ENCODE measurements around the gene NOSIP. TPM values are rescaled to one million over a fixed set of nuclear protein-coding genes. Genes with fewer than 3 reads are reported as not detected.

Gene NOSIP
- total RNA-seq, 1 experiment from 2014 or later = 97.9 TPM

GRCh38 chr19:49515767-49516166, 64.6 kb downstream of the NOSIP start:
- peak overlapping the region; percentile 44 for H3K27ac Mint-ChIP-seq
- peaks cover 28% of the 10 kb centered on the region for H3K4me1 Mint-ChIP-seq
- ATAC-seq (no peak), DNase-seq (ENCODE audit: low spot score) (no peak)
- CTCF ChIA-PET = interaction anchor here (1.1 to 3.3 kb wide), 2 partner anchors 31 to 55 kb away, joined by 3 to 40 read pairs; no protein-coding TSS in a partner anchor
- H3K27me3 Mint-ChIP-seq (ENCODE audit: low read depth) = no peaks in the 10 kb centered on the region
- POLR2A ChIA-PET = no interaction called here
- H3K36me3 Mint-ChIP-seq = peaks cover 16% of the 10 kb centered on the region
- H3K4me3 Mint-ChIP-seq = peak overlapping the region; percentile 18
- TF ChIP-seq, protein P1, sequence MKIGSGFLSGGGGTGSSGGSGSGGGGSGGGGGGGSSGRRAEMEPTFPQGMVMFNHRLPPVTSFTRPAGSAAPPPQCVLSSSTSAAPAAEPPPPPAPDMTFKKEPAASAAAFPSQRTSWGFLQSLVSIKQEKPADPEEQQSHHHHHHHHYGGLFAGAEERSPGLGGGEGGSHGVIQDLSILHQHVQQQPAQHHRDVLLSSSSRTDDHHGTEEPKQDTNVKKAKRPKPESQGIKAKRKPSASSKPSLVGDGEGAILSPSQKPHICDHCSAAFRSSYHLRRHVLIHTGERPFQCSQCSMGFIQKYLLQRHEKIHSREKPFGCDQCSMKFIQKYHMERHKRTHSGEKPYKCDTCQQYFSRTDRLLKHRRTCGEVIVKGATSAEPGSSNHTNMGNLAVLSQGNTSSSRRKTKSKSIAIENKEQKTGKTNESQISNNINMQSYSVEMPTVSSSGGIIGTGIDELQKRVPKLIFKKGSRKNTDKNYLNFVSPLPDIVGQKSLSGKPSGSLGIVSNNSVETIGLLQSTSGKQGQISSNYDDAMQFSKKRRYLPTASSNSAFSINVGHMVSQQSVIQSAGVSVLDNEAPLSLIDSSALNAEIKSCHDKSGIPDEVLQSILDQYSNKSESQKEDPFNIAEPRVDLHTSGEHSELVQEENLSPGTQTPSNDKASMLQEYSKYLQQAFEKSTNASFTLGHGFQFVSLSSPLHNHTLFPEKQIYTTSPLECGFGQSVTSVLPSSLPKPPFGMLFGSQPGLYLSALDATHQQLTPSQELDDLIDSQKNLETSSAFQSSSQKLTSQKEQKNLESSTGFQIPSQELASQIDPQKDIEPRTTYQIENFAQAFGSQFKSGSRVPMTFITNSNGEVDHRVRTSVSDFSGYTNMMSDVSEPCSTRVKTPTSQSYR (CRISPR knock-in tag; IDR thresholded peaks at IDR 0.05) = no peak
- TF ChIP-seq GRHL2 (CRISPR knock-in tag; IDR thresholded peaks at IDR 0.05; ENCODE audit: insufficient replicate concordance, severe bottlenecking) = no peak
- no peak for TF ChIP-seq ELF4 (CRISPR knock-in tag; IDR thresholded peaks at IDR 0.05; ENCODE audit: low read depth)
- TF ChIP-seq E2F5 (CRISPR knock-in tag; IDR thresholded peaks at IDR 0.05) = no peak
- no peak for TF ChIP-seq ERG (CRISPR knock-in tag; IDR thresholded peaks at IDR 0.05)
- TF ChIP-seq TCF7 (CRISPR knock-in tag; IDR thresholded peaks at IDR 0.05; ENCODE audit: low read depth) = no peak
- TF ChIP-seq ESRRA (CRISPR knock-in tag; IDR thresholded peaks at IDR 0.05; ENCODE audit: borderline replicate concordance) = no peak
- TF ChIP-seq NFYB (CRISPR knock-in tag; conservative IDR thresholded peaks at IDR 0.05; ENCODE audit: low read depth) = no peak
- no peak for TF ChIP-seq ZNF138 (CRISPR knock-in tag; conservative IDR thresholded peaks at IDR 0.05)
- TF ChIP-seq ZNF396 (CRISPR knock-in tag; IDR thresholded peaks at IDR 0.05; ENCODE audit: borderline replicate concordance) = no peak
- no peak for TF ChIP-seq HMGXB4 (CRISPR knock-in tag; IDR thresholded peaks at IDR 0.05)
- no peak for TF ChIP-seq NR3C1 (CRISPR knock-in tag; conservative IDR thresholded peaks at IDR 0.05; ENCODE audit: low read depth)
- TF ChIP-seq PRDM15 (CRISPR knock-in tag; IDR thresholded peaks at IDR 0.05) = no peak
- TF ChIP-seq TEAD4 (CRISPR knock-in tag; IDR thresholded peaks at IDR 0.05) = no peak
- TF ChIP-seq USF1 (CRISPR knock-in tag; IDR thresholded peaks at IDR 0.05) = no peak
- no peak for TF ChIP-seq ZNF425 (CRISPR knock-in tag; conservative IDR thresholded peaks at IDR 0.05)
- TF ChIP-seq ETV6 (CRISPR knock-in tag; IDR thresholded peaks at IDR 0.05) = no peak
- H3K9me3 Mint-ChIP-seq = no peaks in the 10 kb centered on the region
